HEK293 (cell line): Measurements from ENCODE around the gene LHFPL3.

ENCODE experiments used
- CTCF ChIP-seq: fragments of 450-650 bp; formaldehyde crosslinking; IDR thresholded peaks from 2 replicates; pipeline ENCODE4 v1.5.1; 2016; ENCODE audit warnings: missing biosample characterization, missing genetic modification characterization
- KLF1 ChIP-seq: fragments of 450-650 bp; formaldehyde crosslinking; IDR thresholded peaks from 2 replicates; pipeline ENCODE4 v1.5.1; 2016; ENCODE audit warnings: missing biosample characterization, missing genetic modification characterization
- KLF16 ChIP-seq: fragments of 450-650 bp; formaldehyde crosslinking; IDR thresholded peaks from 2 replicates; pipeline ENCODE4 v1.5.1; 2017; ENCODE audit warnings: missing biosample characterization, missing genetic modification characterization
- KLF7 ChIP-seq: fragments of 450-650 bp; formaldehyde crosslinking; IDR thresholded peaks from 2 replicates; pipeline ENCODE4 v1.5.1; 2016; ENCODE audit warnings: missing biosample characterization, missing genetic modification characterization, borderline replicate concordance
- MEIS1 ChIP-seq: sonication (generic); formaldehyde crosslinking; IDR thresholded peaks from 2 replicates; pipeline ENCODE4 v1.8.1; 2022; ENCODE audit warnings: missing genetic modification reagents, mild to moderate bottlenecking, borderline replicate concordance
- TRIM28 ChIP-seq: IDR thresholded peaks from 2 replicates; pipeline ENCODE4 v1.6.1; 2011; ENCODE audit warnings: low read length, control low read depth, borderline replicate concordance
- ZBTB11 ChIP-seq: fragments of 450-650 bp; formaldehyde crosslinking; conservative IDR thresholded peaks from 2 replicates; pipeline ENCODE4 v1.5.1; 2016; ENCODE audit warnings: low read depth, missing biosample characterization, missing genetic modification characterization
- ZFP37 ChIP-seq: fragments of 450-650 bp; formaldehyde crosslinking; IDR thresholded peaks from 2 replicates; pipeline ENCODE4 v1.5.1; 2016; ENCODE audit warnings: missing biosample characterization, missing genetic modification characterization
- ZNF558 ChIP-seq: fragments of 450-650 bp; formaldehyde crosslinking; IDR thresholded peaks from 2 replicates; pipeline ENCODE4 v1.5.1; 2016; ENCODE audit warnings: missing biosample characterization, missing genetic modification characterization
- ZNF600 ChIP-seq: fragments of 450-650 bp; formaldehyde crosslinking; IDR thresholded peaks from 2 replicates; pipeline ENCODE4 v1.5.1; 2016; ENCODE audit warnings: missing biosample characterization, missing genetic modification characterization

- TF ChIP-seq ZNF558 (tag by site-specific recombination) (no peak), ZNF600 (tag by site-specific recombination) (no peak), KLF1 (no peak), CTCF (tag by site-specific recombination) (no peak), ZFP37 (tag by site-specific recombination) (no peak), MEIS1 (CRISPR knock-in tag) (no peak), TRIM28 (no peak), ZBTB11 (tag by site-specific recombination) (no peak), KLF7 (tag by site-specific recombination) (no peak), KLF16 (tag by site-specific recombination) (no peak)
Measured at GRCh38 chr7:104642560-104642959, 314.2 kb downstream of the LHFPL3 start.
